HepG2 (cell line): ENCODE measurements around the gene EPS8L1. TPM values are rescaled to one million over a fixed set of nuclear protein-coding genes. Genes with fewer than 3 reads are reported as not detected.

Experiments used
- ATAC-seq: fragments of 200-7000 bp; cut with Tn5 transposase; 3 replicates; pipeline ENCODE4 v1.9.1; 2020; ENCODE audit warnings: mild to moderate bottlenecking, moderate library complexity
- BruUV-seq: library from RNA; stranded (reverse); fragments of 400-500 nt; replicated peaks from 2 replicates; lab custom pipeline; 2021; lab: Mats Ljungman, UMichigan
- CTCF ChIA-PET: fragments of 300-600 bp; formaldehyde crosslinking; extraction: SDS; loops from one replicate; lab custom pipeline; 2021; ENCODE audit warnings: low total read pairs, inconsistent platforms, low intra/inter-chr PET ratio; lab: Yijun Ruan, JAX
- POLR2A ChIA-PET: fragments of 350-600 bp; sonication (Branson Sonifier 250); formaldehyde crosslinking; loops from one replicate; lab custom pipeline; 2020; ENCODE audit warnings: antibody characterized with exemption, inconsistent platforms; lab: Yijun Ruan, JAX
- DNase-seq: peaks from one replicate; pipeline ENCODE4 v3.0.0-alpha.2; 2015; ENCODE audit warnings: low spot score
- FAIRE-seq: peaks from 3 replicates; lab custom pipeline; 2011; peaks lifted over from hg19 to GRCh38; lab: Jason Lieb, UNC
- H2AFZ ChIP-seq: one replicate; pipeline ENCODE4 v1.6.1; 2011; ENCODE audit warnings: low read length, inconsistent platforms
- H3K27ac ChIP-seq: fragments of 300-600 bp; 3 replicates; pipeline ENCODE4 v1.8.0; 2011; ENCODE audit warnings: mixed run types, mild to moderate bottlenecking, mixed read lengths, low read length, inconsistent platforms; ENCODE audit not compliant: insufficient read depth; ENCODE audit errors: extremely low read length
- H3K27me3 ChIP-seq, 2 experiments: fragments of 200-600 bp in 1 of 2; 2 replicates in 1 of 2; 3 replicates in 1 of 2; pipeline versions ENCODE4 v1.6.0 to v1.8.0; 2011; ENCODE audit warnings: low read length in 2 of 2, mild to moderate bottlenecking in 2 of 2, moderate library complexity in 2 of 2, inconsistent platforms in 1 of 2; ENCODE audit not compliant: insufficient read depth in 2 of 2, control insufficient read depth in 1 of 2
- H3K36me3 ChIP-seq, 2 experiments: fragments of 200-600 bp in 1 of 2; replicated peaks in 1 of 2; 2 replicates in 1 of 2; 3 replicates in 1 of 2; pipeline versions ENCODE4 v1.5.1 to v1.8.0; 2011; ENCODE audit warnings: low read length in 2 of 2, inconsistent platforms in 1 of 2; ENCODE audit not compliant: insufficient read depth in 2 of 2, control insufficient read depth in 1 of 2
- H3K4me1 ChIP-seq: 2 replicates; pipeline ENCODE4 v1.5.1; 2012; ENCODE audit warnings: low read length, inconsistent platforms; ENCODE audit not compliant: insufficient read depth
- H3K4me2 ChIP-seq: 2 replicates; pipeline ENCODE4 v1.6.0; 2011; ENCODE audit warnings: low read depth, low read length, inconsistent platforms
- H3K4me3 ChIP-seq, 3 experiments: fragments of 200-600 bp in 1 of 3; sonication (generic), shearing (Covaris generic) in 1 of 3; replicated peaks in 1 of 3; 2 replicates each; pipeline ENCODE4 v1.5.1; 2011 to 2016; ENCODE audit warnings: low read length in 3 of 3, inconsistent platforms in 2 of 3, low read depth in 2 of 3, mild to moderate bottlenecking in 2 of 3, control low read depth in 1 of 3, mixed read lengths in 1 of 3; ENCODE audit not compliant: insufficient read depth in 1 of 3
- H3K79me2 ChIP-seq: one replicate; pipeline ENCODE4 v1.6.1; 2011; ENCODE audit warnings: low read length, inconsistent platforms; ENCODE audit not compliant: insufficient read depth
- H3K9ac ChIP-seq: 2 replicates; pipeline ENCODE4 v1.6.0; 2011; ENCODE audit warnings: mild to moderate bottlenecking, low read depth, low read length, inconsistent platforms; ENCODE audit not compliant: insufficient read depth
- H3K9me3 ChIP-seq: 2 replicates; pipeline ENCODE4 v1.5.1; 2012; ENCODE audit warnings: mild to moderate bottlenecking, low read length
- H4K20me1 ChIP-seq: 2 replicates; pipeline ENCODE4 v1.6.0; 2011; ENCODE audit warnings: inconsistent platforms, mild to moderate bottlenecking, low read length, moderate library complexity; ENCODE audit not compliant: insufficient read depth
- ASH2L ChIP-seq: fragments of 300-600, 200-600 bp; sonication (generic); IDR thresholded peaks from 2 replicates; pipeline ENCODE4 v1.7.0; 2017; ENCODE audit warnings: low read depth, mild to moderate bottlenecking, moderate library complexity, mixed read lengths, low read length; ENCODE audit not compliant: insufficient read length
- BCL6 ChIP-seq: IDR thresholded peaks from 2 replicates; pipeline ENCODE4 v1.6.1; 2016; ENCODE audit warnings: missing genetic modification reagents, missing compliant biosample characterization
- GABPB1 ChIP-seq: IDR thresholded peaks from 2 replicates; pipeline ENCODE4 v1.6.1; 2016; ENCODE audit warnings: mild to moderate bottlenecking, missing genetic modification reagents, moderate library complexity, missing compliant biosample characterization
- GFI1 ChIP-seq: sonication (generic); formaldehyde crosslinking; IDR thresholded peaks from 2 replicates; pipeline ENCODE4 v1.5.0; 2020; ENCODE audit warnings: missing genetic modification reagents, mild to moderate bottlenecking, borderline replicate concordance
- GPN1 ChIP-seq: sonication (generic); formaldehyde crosslinking; IDR thresholded peaks from 2 replicates; pipeline ENCODE4 v1.5.1; 2020; ENCODE audit warnings: missing genetic modification reagents, borderline replicate concordance
- HNRNPK ChIP-seq: fragments of 200-400 bp; formaldehyde crosslinking; IDR thresholded peaks from 2 replicates; pipeline ENCODE4 v1.6.1; 2018; ENCODE audit warnings: low read length, low read depth, moderate library complexity, mild to moderate bottlenecking; ENCODE audit not compliant: poor library complexity, severe bottlenecking
- MAFG ChIP-seq: sonication (generic); formaldehyde crosslinking; IDR thresholded peaks from 2 replicates; pipeline ENCODE4 v1.5.1; 2020; ENCODE audit warnings: mild to moderate bottlenecking, missing genetic modification reagents
- MEIS1 ChIP-seq: sonication (generic); formaldehyde crosslinking; IDR thresholded peaks from 2 replicates; pipeline ENCODE4 v1.9.0; 2021; ENCODE audit warnings: mild to moderate bottlenecking, missing genetic modification reagents, moderate library complexity, borderline replicate concordance
- NONO ChIP-seq, 2 experiments: fragments of 450-650 bp in 1 of 2; sonication (generic) in 1 of 2; formaldehyde crosslinking in 1 of 2; IDR thresholded peaks in 1 of 2; conservative IDR thresholded peaks in 1 of 2; 2 replicates each; pipeline versions ENCODE4 v1.6.1 to v1.8.0; 2017 to 2022; ENCODE audit warnings: mild to moderate bottlenecking in 1 of 2, missing genetic modification reagents in 1 of 2, moderate library complexity in 1 of 2
- NRL ChIP-seq: sonication (generic); formaldehyde crosslinking; IDR thresholded peaks from 2 replicates; pipeline ENCODE4 v1.5.0; 2020; ENCODE audit warnings: missing genetic modification reagents, mild to moderate bottlenecking, moderate library complexity, borderline replicate concordance
- PCBP1 ChIP-seq: fragments of 200-400 bp; formaldehyde crosslinking; IDR thresholded peaks from 2 replicates; pipeline ENCODE4 v1.6.1; 2017; ENCODE audit warnings: mild to moderate bottlenecking, low read depth, low read length, borderline replicate concordance
- RFXANK ChIP-seq: IDR thresholded peaks from 2 replicates; pipeline ENCODE4 v1.6.1; 2016
- TCF12 ChIP-seq, 2 experiments: fragments of 450-650 bp in 1 of 2; sonication (generic) in 1 of 2; formaldehyde crosslinking in 1 of 2; IDR thresholded peaks; 2 replicates each; pipeline versions ENCODE4 v1.6.1 to v1.8.0; 2017 to 2022; ENCODE audit warnings: antibody characterized with exemption in 1 of 2, mild to moderate bottlenecking in 1 of 2, missing genetic modification reagents in 1 of 2, moderate library complexity in 1 of 2
- ZBTB21 ChIP-seq: sonication (generic); formaldehyde crosslinking; IDR thresholded peaks from 2 replicates; pipeline ENCODE4 v1.4.0; 2020; ENCODE audit warnings: missing genetic modification reagents
- ZBTB7B ChIP-seq: sonication (generic); formaldehyde crosslinking; IDR thresholded peaks from 2 replicates; pipeline ENCODE4 v1.4.0; 2020; ENCODE audit warnings: missing genetic modification reagents
- ZNF263 ChIP-seq: sonication (generic); formaldehyde crosslinking; IDR thresholded peaks from 2 replicates; pipeline ENCODE4 v1.4.0; 2020; ENCODE audit warnings: missing genetic modification reagents
- ZNF431 ChIP-seq: sonication (generic); formaldehyde crosslinking; IDR thresholded peaks from 2 replicates; pipeline ENCODE4 v1.9.0; 2022; ENCODE audit warnings: missing genetic modification reagents, low read depth, mild to moderate bottlenecking, borderline replicate concordance
- ZNF672 ChIP-seq: sonication (generic); formaldehyde crosslinking; IDR thresholded peaks from 2 replicates; pipeline ENCODE4 v1.8.1; 2022; ENCODE audit warnings: missing genetic modification reagents
- ZNF724P ChIP-seq: sonication (generic); formaldehyde crosslinking; IDR thresholded peaks from 2 replicates; pipeline ENCODE4 v1.8.0; 2022; ENCODE audit warnings: missing genetic modification reagents, borderline replicate concordance
- ZNF776 ChIP-seq: sonication (generic); formaldehyde crosslinking; IDR thresholded peaks from 2 replicates; pipeline ENCODE4 v1.4.0; 2020; ENCODE audit warnings: mild to moderate bottlenecking, missing genetic modification reagents
- ZSCAN25 ChIP-seq: sonication (generic); formaldehyde crosslinking; IDR thresholded peaks from 2 replicates; pipeline ENCODE4 v1.8.0; 2022; ENCODE audit warnings: mild to moderate bottlenecking, missing genetic modification reagents
- WGBS: methylation state at CpG from one replicate; pipeline ENCODE4 v1.1.6; 2017; ENCODE audit warnings: low lambda C conversion rate; 5-methylcytosine and 5-hydroxymethylcytosine counted together
- in situ Hi-C: cut with HindIII; loops from 2 replicates; pipeline ENCODE4 v1.10.0; 2017; ENCODE audit warnings: low pct_unique_long_range_greater_than_20kb; ENCODE audit not compliant: extremely low pct_ligation_motif_present
- intact Hi-C: fragments of 100-400 bp; cut with micrococcal nuclease; formaldehyde crosslinking; loops from one replicate; pipeline ENCODE4 v1.10.0; 2022; ENCODE audit not compliant: unreplicated experiment
- polyA plus RNA-seq, 8 experiments: library from polyadenylated mRNA; depleted of rRNA in 3 of 8; stranded (reverse) in 7 of 8; unstranded in 1 of 8; fragments of >200 nt; fragmentation: Illumina TruSeq in 4 of 8; extraction: Trizol in 4 of 8; gene quantifications; 2 replicates each; pipeline versions ENCODE4 v1.2.1 to v1.2.3, GENCODE V29; 2011 to 2016; ENCODE audit warnings: low read depth in 4 of 8, missing spikeins in 1 of 8, mixed read lengths in 1 of 8; ENCODE audit not compliant: insufficient read depth in 1 of 8
- total RNA-seq, 5 experiments: library from RNA; depleted of rRNA; stranded (reverse); fragments of >200 nt; fragmentation: Illumina TruSeq; extraction: Trizol; gene quantifications; 2 replicates each; pipeline ENCODE4 v1.2.3, GENCODE V29; 2016; ENCODE audit warnings: low read depth in 1 of 5
- TF ChIP-seq, protein P1 (sequence below): IDR thresholded peaks from 2 replicates; pipeline ENCODE4 v1.6.1; 2016
- TF ChIP-seq, protein P2 (sequence below): sonication (generic); formaldehyde crosslinking; IDR thresholded peaks from 2 replicates; pipeline ENCODE4 v1.5.0; 2020; ENCODE audit warnings: missing genetic modification reagents

The EPS8L1 gene
- total and polyA plus RNA-seq, 2 of the 13 experiments (the other 11 are each of a cell fraction or from before 2014, with no cell fraction given): 3.0 to 6.3 TPM

DNA sequence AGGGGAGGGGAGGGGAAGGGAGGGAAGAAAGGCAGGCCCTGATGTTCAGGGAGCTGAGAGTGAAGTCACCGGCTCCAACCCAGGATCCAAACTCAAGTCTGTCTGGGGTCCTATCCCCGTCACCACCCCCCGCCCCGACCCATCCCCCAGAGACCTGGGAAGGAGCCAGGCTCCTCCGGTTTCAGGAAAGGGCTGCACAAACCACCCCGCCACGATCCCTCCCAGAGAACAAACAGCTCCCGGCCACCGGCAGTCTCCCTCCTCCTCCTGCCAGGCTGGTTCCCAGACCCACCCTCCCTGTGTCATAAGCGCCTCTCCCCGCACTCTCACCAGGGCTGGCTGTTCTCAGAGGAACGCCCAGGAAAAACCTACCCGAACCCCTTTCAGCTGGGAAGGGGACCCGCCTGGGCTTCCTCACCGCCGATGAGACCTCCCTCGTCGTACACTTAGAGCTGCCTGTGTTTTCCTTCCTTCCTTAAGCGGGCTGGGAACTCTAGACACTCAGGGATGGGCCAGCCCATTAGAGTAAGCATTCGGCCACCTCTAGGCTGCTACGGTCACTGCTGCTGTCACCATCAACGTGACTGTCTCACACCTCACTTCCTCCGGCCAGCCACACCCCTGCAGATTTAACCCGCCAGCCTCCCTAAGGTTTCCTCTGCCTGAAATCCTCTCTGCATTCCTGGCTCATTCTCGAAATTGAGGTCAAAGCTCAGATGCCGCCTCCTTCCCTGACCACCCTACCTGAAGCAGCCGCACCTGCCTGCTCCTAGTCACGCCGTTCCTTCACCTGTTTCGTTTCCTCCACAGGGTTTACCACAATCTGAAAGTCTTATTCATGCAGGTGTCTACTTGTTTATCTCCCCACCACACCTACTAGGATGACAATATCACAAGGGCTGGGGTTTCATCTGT lies 6.5 kb upstream of the EPS8L1 start:
- ChIA-PET CTCF (no interaction called here), POLR2A (interaction anchor here (1.5 kb wide), 1 partner anchor 11 kb away, joined by 11 read pairs; no protein-coding TSS in a partner anchor)
- Histone ChIP-seq H3K36me3 (no peaks in the 10 kb centered on the region), H3K4me2 (peak overlapping the region; percentile 64), H3K4me3 (peak overlapping the region; percentile 23 to 55 (median 30); a peak in 5 of 6 replicates), H3K4me1 (peaks cover 15% of the 10 kb centered on the region), H4K20me1 (no peaks in the 10 kb centered on the region), H3K9me3 (no peaks in the 10 kb centered on the region), H3K9ac (no peak overlapping the region), H3K27ac (no peak overlapping the region), H3K79me2 (no peaks in the 10 kb centered on the region), H2AFZ (peak overlapping the region; percentile 40), H3K27me3 (peaks cover 2 to 35% of the 10 kb centered on the region in 2 experiments)
- FAIRE-seq: no peak
- ATAC-seq: peak; percentile 75
- WGBS: 6% methylated on average over 24 of the region's 30 CpGs
- in situ Hi-C loops (no loop called here), intact Hi-C loops (no loop called here)
- no peak for DNase-seq
- BruUV-seq: no TSS peak
- no peak for TF ChIP-seq MAFG
- no peak for TF ChIP-seq ASH2L
- TF ChIP-seq ZNF263 (CRISPR knock-in tag): peak; percentile 44; the same call in 1 of the 2 replicates
- 0 out of 2 replicates have a peak, but pooled peaks have one; percentile 83 for TF ChIP-seq PCBP1
- peak; percentile 66; the same call in 1 of the 2 replicates for TF ChIP-seq ZSCAN25 (CRISPR knock-in tag)
- TF ChIP-seq NRL: no peak
- no peak for TF ChIP-seq TCF12 (IDR thresholded peaks at IDR 0.05)
- no peak for TF ChIP-seq TCF12 (CRISPR knock-in tag; IDR thresholded peaks at IDR 0.05)
- TF ChIP-seq, protein P1, sequence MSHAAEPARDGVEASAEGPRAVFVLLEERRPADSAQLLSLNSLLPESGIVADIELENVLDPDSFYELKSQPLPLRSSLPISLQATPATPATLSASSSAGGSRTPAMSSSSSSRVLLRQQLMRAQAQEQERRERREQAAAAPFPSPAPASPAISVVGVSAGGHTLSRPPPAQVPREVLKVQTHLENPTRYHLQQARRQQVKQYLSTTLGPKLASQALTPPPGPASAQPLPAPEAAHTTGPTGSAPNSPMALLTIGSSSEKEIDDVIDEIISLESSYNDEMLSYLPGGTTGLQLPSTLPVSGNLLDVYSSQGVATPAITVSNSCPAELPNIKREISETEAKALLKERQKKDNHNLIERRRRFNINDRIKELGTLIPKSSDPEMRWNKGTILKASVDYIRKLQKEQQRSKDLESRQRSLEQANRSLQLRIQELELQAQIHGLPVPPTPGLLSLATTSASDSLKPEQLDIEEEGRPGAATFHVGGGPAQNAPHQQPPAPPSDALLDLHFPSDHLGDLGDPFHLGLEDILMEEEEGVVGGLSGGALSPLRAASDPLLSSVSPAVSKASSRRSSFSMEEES: no peak
- 0 out of 2 replicates have a peak, but pooled peaks have one; percentile 21 for TF ChIP-seq GABPB1 (CRISPR knock-in tag)
- no peak for TF ChIP-seq ZBTB21 (CRISPR knock-in tag)
- TF ChIP-seq HNRNPK: peak; percentile 46
- no peak for TF ChIP-seq ZNF431 (CRISPR knock-in tag)
- no peak for TF ChIP-seq RFXANK (CRISPR knock-in tag)
- no peak for TF ChIP-seq BCL6 (CRISPR knock-in tag)
- TF ChIP-seq ZNF724P: no peak
- no peak for TF ChIP-seq ZBTB7B (CRISPR knock-in tag)
- no peak for TF ChIP-seq MEIS1 (CRISPR knock-in tag)
- no peak for TF ChIP-seq ZNF776 (CRISPR knock-in tag)
- no peak for TF ChIP-seq GFI1 (CRISPR knock-in tag)
- TF ChIP-seq GPN1 (CRISPR knock-in tag): no peak
- no peak for TF ChIP-seq ZNF672 (CRISPR knock-in tag)
- TF ChIP-seq NONO (IDR thresholded peaks at IDR 0.05): no peak
- no peak for TF ChIP-seq NONO (CRISPR knock-in tag; conservative IDR thresholded peaks at IDR 0.05)
- TF ChIP-seq, protein P2, sequence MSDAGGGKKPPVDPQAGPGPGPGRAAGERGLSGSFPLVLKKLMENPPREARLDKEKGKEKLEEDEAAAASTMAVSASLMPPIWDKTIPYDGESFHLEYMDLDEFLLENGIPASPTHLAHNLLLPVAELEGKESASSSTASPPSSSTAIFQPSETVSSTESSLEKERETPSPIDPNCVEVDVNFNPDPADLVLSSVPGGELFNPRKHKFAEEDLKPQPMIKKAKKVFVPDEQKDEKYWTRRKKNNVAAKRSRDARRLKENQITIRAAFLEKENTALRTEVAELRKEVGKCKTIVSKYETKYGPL: no peak
